NCI-H1417 treated with DMSO at 0.1 percent for 48 hours (cell line): ENCODE results near the gene CCDC50.

Source experiments
- DNase-seq: peaks from one replicate; lab custom pipeline; 2025; lab: John Stamatoyannopoulos, UW

Gene CCDC50

GRCh38 chr3:191320316-191320715 lies 8.9 kb upstream of the CCDC50 start:
- DNase-seq: no peak

GRCh38 chr3:191321019-191321767 lies 8.0 kb upstream of the CCDC50 start:
- no peak for DNase-seq

- DNase-seq: no peak
These were observed 4.3 kb upstream of the CCDC50 start for GRCh38 chr3:191324936-191325335.

GRCh38 chr3:191327526-191327925 lies 1.7 kb upstream of the CCDC50 start:
- no peak for DNase-seq

- DNase-seq: no peak
These were observed 722 bp upstream of the CCDC50 start for GRCh38 chr3:191328383-191328961.

GRCh38 chr3:191329654-191330529 lies 698 bp downstream of the CCDC50 start, which contains the start of gene UTS2B:
Gene UTS2B (minus strand): TSS chr3:191330526. CDS start chr3:191282189, 48,337 bp downstream.
- no peak for DNase-seq

GRCh38 chr3:191330530-191331048 lies 1.4 kb downstream of the CCDC50 start:
- DNase-seq: no peak

- no peak for DNase-seq
These were observed 2.2 kb downstream of the CCDC50 start for GRCh38 chr3:191331388-191331787.

GRCh38 chr3:191333298-191333880 lies 4.2 kb downstream of the CCDC50 start:
- DNase-seq: no peak

- DNase-seq: no peak
These were observed 5.2 kb downstream of the CCDC50 start for GRCh38 chr3:191334346-191334893.

GRCh38 chr3:191336833-191337232 lies 7.6 kb downstream of the CCDC50 start:
- DNase-seq: no peak

GRCh38 chr3:191338177-191338488 lies 8.9 kb downstream of the CCDC50 start:
- DNase-seq: no peak

GRCh38 chr3:191339316-191339917 lies 10.2 kb downstream of the CCDC50 start:
- DNase-seq: no peak

GRCh38 chr3:191340351-191340750 lies 11.2 kb downstream of the CCDC50 start:
- no peak for DNase-seq

- no peak for DNase-seq
These were observed 11.8 kb downstream of the CCDC50 start for GRCh38 chr3:191340966-191341365.

GRCh38 chr3:191342006-191342405 lies 12.8 kb downstream of the CCDC50 start:
- no peak for DNase-seq

- DNase-seq: no peak
These were observed 13.2 kb downstream of the CCDC50 start for GRCh38 chr3:191342411-191342810.

GRCh38 chr3:191343115-191343514 lies 13.9 kb downstream of the CCDC50 start:
- DNase-seq: no peak

- DNase-seq: no peak
These were observed 14.7 kb downstream of the CCDC50 start for GRCh38 chr3:191343913-191344312.

GRCh38 chr3:191345334-191345733 lies 16.1 kb downstream of the CCDC50 start:
- no peak for DNase-seq

GRCh38 chr3:191347228-191347627 lies 18.0 kb downstream of the CCDC50 start:
- no peak for DNase-seq

- no peak for DNase-seq
These were observed 18.9 kb downstream of the CCDC50 start for GRCh38 chr3:191348098-191348497.
